OCI-LY1 (cell line): ENCODE results near the gene CHST11.

Experiments
- H2AFZ ChIP-seq: fragments of 200-600 bp; sonication (generic), shearing (Covaris generic); 2 replicates; pipeline ENCODE4 v1.6.0; 2014; ENCODE audit warnings: antibody characterized with exemption, mild to moderate bottlenecking, low read length
- H3F3A ChIP-seq: fragments of 200-600 bp; sonication (generic), shearing (Covaris generic); 2 replicates; pipeline ENCODE4 v1.6.0; 2014; ENCODE audit warnings: mild to moderate bottlenecking, antibody characterized with exemption, low read length, moderate library complexity; ENCODE audit not compliant: insufficient read depth
- H3K27ac ChIP-seq: fragments of 200-600 bp; sonication (generic); 2 replicates; pipeline ENCODE4 v1.5.1; 2014; ENCODE audit warnings: low read length, mixed run types, mild to moderate bottlenecking, low read depth; ENCODE audit not compliant: poor library complexity, severe bottlenecking
- H3K27me3 ChIP-seq: fragments of 200-600 bp; sonication (generic); 2 replicates; pipeline ENCODE4 v1.6.0; 2014; ENCODE audit warnings: antibody characterized with exemption, mild to moderate bottlenecking, low read length, moderate library complexity; ENCODE audit not compliant: insufficient read depth
- H3K36me3 ChIP-seq: fragments of 200-600 bp; sonication (generic); 2 replicates; pipeline ENCODE4 v1.6.1; 2014; ENCODE audit warnings: mild to moderate bottlenecking, antibody characterized with exemption, low read length, moderate library complexity, mixed read lengths; ENCODE audit not compliant: insufficient read depth
- H3K4me1 ChIP-seq: fragments of 200-600 bp; sonication (generic); 2 replicates; pipeline ENCODE4 v1.5.1; 2014; ENCODE audit warnings: mild to moderate bottlenecking, low read length, moderate library complexity; ENCODE audit not compliant: insufficient read depth, severe bottlenecking
- H3K4me2 ChIP-seq: fragments of 200-600 bp; sonication (generic), shearing (Covaris generic); 2 replicates; pipeline ENCODE4 v1.6.1; 2014; ENCODE audit warnings: low read length
- H3K4me3 ChIP-seq: fragments of 200-600 bp; sonication (generic); 2 replicates; pipeline ENCODE4 v1.5.1; 2014; ENCODE audit warnings: low read length, low read depth, mild to moderate bottlenecking, mixed read lengths; ENCODE audit not compliant: poor library complexity, severe bottlenecking
- H3K79me2 ChIP-seq: fragments of 200-600 bp; shearing (Covaris generic); 2 replicates; pipeline ENCODE4 v1.6.1; 2016; ENCODE audit warnings: mixed run types, low read length, mixed read lengths; ENCODE audit not compliant: insufficient read depth
- H3K9ac ChIP-seq: fragments of 200-600 bp; sonication (generic), shearing (Covaris generic); 2 replicates; pipeline ENCODE4 v1.6.1; 2014; ENCODE audit warnings: mild to moderate bottlenecking, low read length, mixed read lengths
- H3K9me2 ChIP-seq: fragments of 200-600 bp; sonication (generic), shearing (Covaris generic); 2 replicates; pipeline ENCODE4 v1.6.1; 2014; ENCODE audit warnings: low read depth, mild to moderate bottlenecking, low read length, mixed read lengths
- H3K9me3 ChIP-seq: fragments of 200-600 bp; shearing (Covaris generic); 2 replicates; pipeline ENCODE4 v1.6.1; 2014; ENCODE audit warnings: low read length, mixed read lengths
- H4K20me1 ChIP-seq: fragments of 200-600 bp; sonication (generic), shearing (Covaris generic); 2 replicates; pipeline ENCODE4 v1.6.0; 2016; ENCODE audit warnings: mild to moderate bottlenecking, low read length; ENCODE audit not compliant: insufficient read depth
- EZH2 ChIP-seq: fragments of 200-600 bp; sonication (generic), shearing (Covaris generic); IDR thresholded peaks from 2 replicates; pipeline ENCODE4 v1.8.0; 2017; ENCODE audit warnings: borderline replicate concordance, mixed run types, mild to moderate bottlenecking, antibody characterized with exemption, low read length, moderate library complexity, mixed read lengths
- TF ChIP-seq, protein P1 (sequence below): fragments of 200-600 bp; sonication (generic), shearing (Covaris generic); IDR thresholded peaks from 2 replicates; pipeline ENCODE4 v1.5.1; 2017; ENCODE audit warnings: mild to moderate bottlenecking, antibody characterized with exemption, low read length, moderate library complexity, mixed read lengths

CHST11 gene

DNA sequence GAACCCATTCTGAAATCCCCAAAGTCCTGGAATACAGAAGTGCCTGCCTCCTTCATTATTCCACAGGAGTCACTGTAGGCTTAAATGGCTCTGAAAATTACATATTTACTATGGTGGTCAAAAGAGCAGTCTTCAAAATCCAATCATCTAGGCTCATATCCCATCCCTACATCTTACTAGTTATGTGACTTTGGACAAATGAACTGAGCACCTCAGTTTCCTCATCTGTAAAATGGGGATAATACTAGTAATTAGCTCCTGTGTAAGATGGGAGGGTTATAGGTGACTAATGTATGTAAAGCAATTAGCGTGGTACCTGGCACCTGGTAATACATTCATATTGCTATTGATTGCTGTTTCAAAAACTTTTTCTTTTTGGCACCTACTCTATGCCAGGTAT lies 243.6 kb downstream of the CHST11 start:
- Histone ChIP-seq H3K27ac (no peak overlapping the region), H3K4me2 (no peak overlapping the region), H4K20me1 (no peaks in the 10 kb centered on the region)

DNA sequence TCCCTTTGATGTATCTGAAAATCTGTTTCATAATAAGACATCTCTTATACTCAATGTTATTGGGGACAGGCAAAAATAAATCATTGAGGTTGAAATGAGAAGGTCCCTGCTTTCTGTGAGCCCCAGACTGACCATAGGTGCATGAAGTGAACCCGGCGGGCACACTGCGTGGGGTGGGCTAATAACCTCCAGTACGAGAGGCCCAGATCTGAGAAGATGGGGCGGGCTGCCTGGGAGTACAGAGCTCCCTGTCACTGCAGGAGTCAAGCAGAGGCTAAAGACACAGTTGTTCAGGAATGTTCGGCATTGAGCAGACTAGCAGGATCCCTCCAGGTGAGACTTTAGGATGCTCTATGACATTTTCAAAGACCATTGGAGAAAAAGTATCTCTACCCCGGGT lies 244.6 kb downstream of the CHST11 start:
- Histone ChIP-seq H3F3A (no peaks in the 10 kb centered on the region), H2AFZ (no peak overlapping the region), H3K4me3 (no peak overlapping the region), H3K27me3 (no peaks in the 10 kb centered on the region), H3K36me3 (no peaks in the 10 kb centered on the region), H3K79me2 (no peaks in the 10 kb centered on the region), H3K9ac (no peak overlapping the region), H4K20me1 (no peaks in the 10 kb centered on the region), H3K4me1 (peaks cover 4% of the 10 kb centered on the region), H3K9me3 (no peaks in the 10 kb centered on the region), H3K27ac (no peak overlapping the region), H3K9me2 (no peaks in the 10 kb centered on the region), H3K4me2 (no peak overlapping the region)
- TF ChIP-seq, protein P1, sequence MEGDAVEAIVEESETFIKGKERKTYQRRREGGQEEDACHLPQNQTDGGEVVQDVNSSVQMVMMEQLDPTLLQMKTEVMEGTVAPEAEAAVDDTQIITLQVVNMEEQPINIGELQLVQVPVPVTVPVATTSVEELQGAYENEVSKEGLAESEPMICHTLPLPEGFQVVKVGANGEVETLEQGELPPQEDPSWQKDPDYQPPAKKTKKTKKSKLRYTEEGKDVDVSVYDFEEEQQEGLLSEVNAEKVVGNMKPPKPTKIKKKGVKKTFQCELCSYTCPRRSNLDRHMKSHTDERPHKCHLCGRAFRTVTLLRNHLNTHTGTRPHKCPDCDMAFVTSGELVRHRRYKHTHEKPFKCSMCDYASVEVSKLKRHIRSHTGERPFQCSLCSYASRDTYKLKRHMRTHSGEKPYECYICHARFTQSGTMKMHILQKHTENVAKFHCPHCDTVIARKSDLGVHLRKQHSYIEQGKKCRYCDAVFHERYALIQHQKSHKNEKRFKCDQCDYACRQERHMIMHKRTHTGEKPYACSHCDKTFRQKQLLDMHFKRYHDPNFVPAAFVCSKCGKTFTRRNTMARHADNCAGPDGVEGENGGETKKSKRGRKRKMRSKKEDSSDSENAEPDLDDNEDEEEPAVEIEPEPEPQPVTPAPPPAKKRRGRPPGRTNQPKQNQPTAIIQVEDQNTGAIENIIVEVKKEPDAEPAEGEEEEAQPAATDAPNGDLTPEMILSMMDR: no peak
- no peak for TF ChIP-seq EZH2

More for the DNA sequence above, 243.6 kb downstream of the CHST11 start:
- H3K4me1 ChIP-seq: peaks cover 10% of the 10 kb centered on the region
- no peaks in the 10 kb centered on the region for H3K27me3 ChIP-seq
- no peaks in the 10 kb centered on the region for H3K36me3 ChIP-seq
- H2AFZ ChIP-seq: no peak overlapping the region
- TF ChIP-seq, protein P1: no peak
- no peak for TF ChIP-seq EZH2
- H3F3A ChIP-seq: no peaks in the 10 kb centered on the region
- H3K9me2 ChIP-seq: no peaks in the 10 kb centered on the region
- H3K9ac ChIP-seq: no peak overlapping the region
- H3K79me2 ChIP-seq: no peaks in the 10 kb centered on the region
- no peaks in the 10 kb centered on the region for H3K9me3 ChIP-seq
- no peak overlapping the region for H3K4me3 ChIP-seq

GRCh38 chr12:104701756-104702155 lies 245.0 kb downstream of the CHST11 start:
- Histone ChIP-seq H3K4me1 (peaks cover 4% of the 10 kb centered on the region), H3K27me3 (no peaks in the 10 kb centered on the region), H3K4me3 (no peak overlapping the region), H2AFZ (no peak overlapping the region), H3K9me3 (no peaks in the 10 kb centered on the region), H3K79me2 (no peaks in the 10 kb centered on the region), H3K9ac (no peak overlapping the region), H3K9me2 (no peaks in the 10 kb centered on the region), H3K27ac (no peak overlapping the region), H3F3A (no peaks in the 10 kb centered on the region), H3K4me2 (no peak overlapping the region), H3K36me3 (no peaks in the 10 kb centered on the region), H4K20me1 (no peaks in the 10 kb centered on the region)
- TF ChIP-seq, protein P1: no peak
- no peak for TF ChIP-seq EZH2
